HG02610 (cell line): Measurements from ENCODE around the gene GNMT.
"Not testable (repeated sequence)": the region's sequence is repeated elsewhere in the genome, so short reads cannot be mapped to it uniquely, and the experiment has no call there.

Experiments
- ATAC-seq: cut with Tn5 transposase; IDR thresholded peaks from one replicate; pipeline ENCODE4 v1.9.1; 2021; ENCODE audit warnings: mild to moderate bottlenecking, moderate library complexity; ENCODE audit not compliant: unreplicated experiment

The GNMT gene

DNA sequence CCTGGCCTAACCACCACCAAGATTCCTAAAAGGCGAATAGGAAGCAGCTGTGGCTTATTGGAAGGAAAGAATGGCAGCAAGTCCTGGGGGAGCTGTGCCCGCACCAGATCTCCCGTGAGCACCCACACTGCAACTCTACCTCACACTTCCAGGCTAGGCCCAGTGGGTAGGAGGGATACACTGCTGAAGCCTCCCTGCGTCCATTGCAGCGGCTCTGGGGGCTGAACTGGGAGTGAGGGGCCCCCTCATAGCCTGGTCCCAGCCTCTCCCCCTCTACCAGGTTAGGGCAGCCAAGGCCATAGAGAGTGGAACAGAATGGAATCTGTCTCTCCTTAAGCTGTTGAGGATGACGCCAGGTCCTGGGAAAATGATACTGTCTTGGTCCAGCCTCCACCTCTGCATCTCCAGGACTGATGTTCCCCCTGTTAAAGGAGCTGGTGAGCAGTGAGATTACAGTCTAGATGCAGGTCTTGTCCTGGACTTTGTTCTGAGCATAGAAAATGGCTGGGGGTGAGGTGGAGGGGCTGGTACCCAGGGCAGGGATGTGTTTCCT is 20.0 kb upstream of the GNMT start:
- no peak for ATAC-seq

DNA sequence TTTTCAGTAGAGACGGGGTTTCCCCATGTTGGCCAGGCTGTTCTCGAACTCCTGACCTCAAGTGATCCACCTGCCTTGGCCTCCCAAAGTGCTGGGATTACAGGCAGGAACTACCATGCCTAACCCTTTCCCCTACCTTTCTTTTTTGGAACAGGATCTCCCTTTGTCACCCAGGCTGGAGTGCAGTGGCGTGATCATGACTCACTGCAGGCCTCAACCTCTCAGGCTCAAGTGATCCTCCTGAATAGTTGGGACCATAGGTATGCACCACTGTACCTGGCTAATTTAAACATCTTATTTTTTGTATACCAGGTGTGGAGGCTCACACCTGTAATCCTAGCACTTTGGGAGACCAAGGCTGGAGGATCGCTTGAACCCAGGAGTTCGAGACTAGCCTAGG is 19.2 kb upstream of the GNMT start:
- ATAC-seq: not testable (repeated sequence)

DNA sequence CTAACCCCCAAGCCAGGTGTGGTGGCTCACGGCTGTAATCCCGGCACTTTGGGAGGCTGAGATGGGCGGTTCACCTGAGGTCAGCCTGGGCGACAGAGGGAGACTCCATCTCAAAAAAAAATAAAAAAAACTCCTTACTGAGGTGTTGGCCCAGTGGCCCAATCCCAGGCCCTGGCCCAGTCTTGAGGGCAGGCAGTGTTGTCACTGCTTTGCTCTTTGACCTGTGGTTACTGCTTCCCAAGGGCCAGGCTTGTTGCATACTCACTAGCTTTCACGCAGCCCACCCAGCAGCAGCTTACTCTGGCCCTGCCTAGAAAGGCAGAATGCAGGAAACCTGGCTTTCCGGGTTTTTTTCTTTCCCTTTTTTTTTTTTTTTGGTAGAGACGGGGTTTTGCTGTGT is 18.1 kb upstream of the GNMT start:
- ATAC-seq: no peak

DNA sequence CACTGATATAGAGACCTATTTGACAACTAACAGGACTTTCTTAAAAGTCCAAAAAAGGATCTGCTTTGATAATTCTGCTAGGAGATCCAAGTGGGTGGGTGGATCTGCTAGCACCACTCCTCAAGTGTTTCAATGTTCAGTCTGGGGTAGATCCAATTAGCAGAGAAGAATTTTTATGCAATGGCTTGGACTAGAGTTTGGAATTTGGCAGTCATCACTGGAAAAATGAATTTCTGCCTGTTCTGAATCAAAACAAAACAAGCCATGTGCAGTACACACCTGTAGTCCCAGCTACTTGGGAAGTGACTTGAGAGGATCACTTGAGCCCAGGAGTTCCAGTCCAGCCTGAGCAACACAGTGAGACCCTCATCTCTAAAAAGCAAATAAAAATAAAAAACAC is 12.6 kb upstream of the GNMT start:
- no peak for ATAC-seq

DNA sequence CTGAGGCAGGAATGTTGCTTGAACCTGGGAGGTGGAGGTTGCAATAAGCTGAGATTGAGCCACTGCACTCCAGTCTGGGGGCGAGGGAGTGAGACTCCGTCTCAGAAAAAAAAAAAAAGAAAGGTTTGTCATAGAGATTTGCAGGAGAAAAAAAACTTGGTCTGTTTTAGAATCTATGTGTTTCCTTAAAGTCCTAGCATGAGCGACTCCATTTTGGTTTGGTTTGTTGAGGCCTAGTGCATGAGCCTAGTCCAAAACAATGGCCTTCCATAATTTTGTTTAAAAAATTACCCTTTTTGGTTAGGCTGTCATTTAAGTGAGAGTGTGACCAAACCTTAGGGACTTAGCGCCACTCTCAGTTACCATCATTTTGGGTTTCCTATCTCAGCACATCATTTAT is 8.2 kb upstream of the GNMT start:
- ATAC-seq: no peak

DNA sequence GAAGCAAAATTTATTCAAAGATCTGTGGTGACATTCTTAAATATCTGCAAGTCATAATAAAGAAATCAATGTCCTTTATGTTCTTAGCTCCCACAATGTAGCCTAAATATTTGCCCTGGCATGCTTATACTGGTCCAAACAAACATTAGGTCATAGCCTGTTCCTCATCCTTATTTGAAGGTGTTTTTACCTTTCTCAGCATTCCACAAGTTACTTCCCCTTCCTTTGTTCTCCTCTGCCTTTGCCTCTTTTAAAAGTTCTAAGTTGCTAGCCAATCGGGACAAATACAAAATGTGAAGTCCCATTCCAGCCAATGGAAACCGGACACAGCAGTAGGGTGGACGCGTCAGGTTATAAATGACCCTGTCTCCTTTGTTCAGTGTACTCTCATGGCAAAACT is 6.1 kb upstream of the GNMT start:
- not testable (repeated sequence) for ATAC-seq

DNA sequence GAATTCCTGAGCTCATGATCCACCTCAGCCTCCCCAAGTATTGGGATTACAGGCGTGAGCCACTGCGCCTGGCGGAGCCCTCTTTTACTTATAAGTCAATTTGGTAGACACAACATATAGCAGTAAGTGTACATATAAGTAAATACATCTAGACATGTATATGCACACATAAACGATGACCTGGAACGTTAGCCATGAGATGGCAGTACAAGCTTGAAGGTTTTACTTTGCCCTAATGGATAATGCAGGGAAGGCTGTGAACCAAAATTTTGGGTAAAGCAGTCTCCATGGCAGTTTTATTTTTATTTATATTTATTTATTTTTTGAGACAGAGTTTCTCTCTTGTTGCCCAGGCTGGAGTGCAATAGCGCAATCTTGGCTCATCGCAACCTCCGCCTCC is 2.4 kb upstream of the GNMT start:
- no peak for ATAC-seq

DNA sequence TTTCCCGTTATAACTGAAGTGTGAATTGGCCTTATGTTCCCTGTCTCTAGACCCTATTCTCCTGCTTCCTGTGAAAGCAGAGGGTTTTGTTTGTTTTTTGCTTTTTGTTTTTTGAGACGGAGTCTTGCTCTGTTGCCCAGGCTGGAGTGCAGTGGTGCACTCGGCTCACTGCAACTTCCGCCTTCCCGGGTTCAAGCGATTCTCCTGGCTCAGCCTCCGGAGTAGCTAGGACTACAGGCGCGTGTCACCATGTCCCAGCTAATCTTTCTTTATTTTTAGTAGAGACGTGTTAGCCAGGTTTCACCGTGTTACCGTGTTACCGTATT is 674 bp upstream of the GNMT start:
- ATAC-seq: no peak

DNA sequence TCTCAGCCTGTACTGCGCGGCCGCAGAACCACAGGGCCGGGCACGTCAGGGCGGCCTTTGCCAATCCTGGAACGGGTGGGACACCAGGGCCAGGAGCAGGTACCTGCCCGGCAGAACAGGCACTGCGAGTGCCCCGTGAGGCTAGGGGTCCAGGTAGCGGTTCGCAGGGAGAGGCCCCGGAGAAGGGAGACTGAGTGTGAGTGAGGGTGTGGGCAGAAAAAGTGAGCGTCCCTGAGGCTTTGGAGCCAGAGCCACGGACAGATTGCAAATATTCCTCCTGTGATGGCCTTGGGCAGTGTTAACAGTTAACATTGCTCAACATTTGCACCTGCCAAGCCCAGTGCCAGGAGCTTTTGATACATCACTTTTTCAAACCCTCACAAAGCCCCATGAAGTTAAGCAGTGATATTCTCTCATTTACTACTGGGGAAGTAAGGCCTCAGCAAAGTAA is 491 bp downstream of the GNMT start:
- ATAC-seq: no peak

DNA sequence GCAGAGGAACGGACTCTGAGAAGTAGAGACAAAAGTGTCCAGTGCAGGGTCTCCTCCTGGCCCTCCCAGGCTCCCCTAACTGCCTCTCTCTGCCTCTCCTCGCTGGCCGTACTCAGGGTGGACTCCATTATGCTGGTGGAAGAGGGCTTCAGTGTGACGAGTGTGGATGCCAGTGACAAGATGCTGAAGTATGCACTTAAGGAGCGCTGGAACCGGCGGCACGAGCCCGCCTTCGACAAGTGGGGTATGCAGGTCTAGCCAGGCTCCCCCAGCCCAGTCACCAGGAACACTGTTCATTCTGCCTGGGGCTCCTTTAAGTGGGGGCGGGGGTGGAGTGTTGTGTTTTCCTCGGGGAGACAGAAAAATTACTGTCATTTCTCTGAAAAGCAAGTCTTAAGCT is 1.5 kb downstream of the GNMT start:
- no peak for ATAC-seq

DNA sequence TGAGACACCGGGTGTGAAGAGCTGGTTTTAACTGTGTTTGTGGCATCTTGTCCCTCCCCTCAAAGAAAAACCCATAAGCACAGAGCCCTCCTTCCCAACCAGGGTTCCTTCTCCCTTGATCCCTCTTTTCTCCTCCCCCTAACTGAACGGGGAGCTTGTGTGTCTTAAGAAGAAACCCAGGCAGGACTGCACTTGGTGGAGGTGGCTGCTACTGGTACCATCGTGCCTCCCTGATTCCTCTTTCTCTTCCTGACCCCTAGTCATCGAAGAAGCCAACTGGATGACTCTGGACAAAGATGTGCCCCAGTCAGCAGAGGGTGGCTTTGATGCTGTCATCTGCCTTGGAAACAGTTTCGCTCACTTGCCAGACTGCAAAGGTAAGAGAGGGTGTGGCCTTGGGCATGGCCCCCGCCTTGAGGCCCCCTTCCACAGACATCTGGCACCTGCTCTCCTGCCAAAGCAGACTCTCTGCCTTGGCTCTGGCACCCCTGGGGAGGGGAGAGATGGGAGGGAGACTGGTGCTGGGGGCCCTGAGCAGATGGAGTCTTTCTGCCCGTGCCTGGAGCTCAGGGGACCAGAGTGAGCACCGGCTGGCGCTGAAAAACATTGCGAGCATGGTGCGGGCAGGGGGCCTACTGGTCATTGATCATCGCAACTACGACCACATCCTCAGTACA is 2.1 kb downstream of the GNMT start:
- ATAC-seq: no peak

DNA sequence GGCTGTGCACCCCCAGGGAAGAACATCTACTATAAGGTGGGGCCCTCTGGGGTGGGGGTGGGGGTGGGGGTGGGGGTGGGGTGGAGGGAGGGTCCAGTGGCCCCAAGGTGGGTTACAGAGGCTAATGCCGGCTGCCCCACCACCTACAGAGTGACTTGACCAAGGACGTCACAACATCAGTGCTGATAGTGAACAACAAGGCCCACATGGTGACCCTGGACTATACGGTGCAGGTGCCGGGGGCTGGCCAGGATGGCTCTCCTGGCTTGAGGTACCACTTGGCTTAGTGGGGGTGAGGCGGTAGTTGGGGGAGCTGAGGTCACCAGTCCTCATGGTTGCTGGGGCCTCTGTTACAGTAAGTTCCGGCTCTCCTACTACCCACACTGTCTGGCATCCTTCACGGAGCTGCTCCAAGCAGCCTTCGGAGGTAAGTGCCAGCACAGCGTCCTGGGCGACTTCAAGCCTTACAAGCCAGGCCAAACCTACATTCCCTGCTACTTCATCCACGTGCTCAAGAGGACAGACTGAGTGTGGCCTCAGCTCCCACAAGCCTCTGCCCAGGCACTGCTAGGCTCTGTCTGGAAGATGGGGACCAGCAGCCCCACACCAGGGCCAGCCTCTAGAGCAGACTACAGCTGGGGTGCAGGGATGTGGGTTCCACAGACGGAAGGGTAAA is 2.8 kb downstream of the GNMT start:
- ATAC-seq: no peak

DNA sequence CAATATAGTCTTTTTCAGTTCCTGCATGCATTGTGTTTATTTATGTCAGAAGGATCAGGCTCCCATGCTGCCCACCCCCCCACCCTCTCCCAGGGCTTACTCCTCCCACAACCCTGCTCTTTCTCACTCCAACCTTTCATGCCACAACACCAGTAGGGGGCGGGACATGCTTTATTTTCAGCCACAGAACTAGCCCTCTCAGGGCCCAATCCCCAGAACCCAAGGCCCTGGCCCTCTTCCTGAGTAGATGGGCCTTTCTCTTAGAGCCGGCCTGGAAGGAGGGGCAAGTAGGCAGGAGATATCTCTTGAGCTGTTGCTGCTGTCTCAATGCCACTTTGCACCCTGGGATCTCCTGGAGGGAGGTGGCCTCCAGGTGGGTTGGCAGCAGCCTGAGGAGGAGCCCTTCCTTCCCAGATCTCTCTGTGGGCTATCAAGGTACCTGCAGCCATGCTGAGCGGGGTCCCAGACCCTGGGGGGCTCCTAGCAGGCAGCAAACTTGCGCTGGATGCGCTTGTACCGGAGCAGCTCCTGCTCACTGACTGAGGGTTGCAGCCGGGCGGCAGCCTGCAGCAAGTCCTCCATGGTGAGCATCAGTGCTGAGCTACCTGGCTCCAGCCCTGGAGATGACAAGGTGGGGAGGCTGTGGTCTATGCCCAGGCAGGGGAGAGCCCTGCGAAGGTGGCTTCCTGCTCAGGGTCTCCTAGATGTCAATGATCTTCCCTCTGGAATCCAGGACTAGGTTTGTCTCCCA is 3.5 kb downstream of the GNMT start:
- no peak for ATAC-seq

DNA sequence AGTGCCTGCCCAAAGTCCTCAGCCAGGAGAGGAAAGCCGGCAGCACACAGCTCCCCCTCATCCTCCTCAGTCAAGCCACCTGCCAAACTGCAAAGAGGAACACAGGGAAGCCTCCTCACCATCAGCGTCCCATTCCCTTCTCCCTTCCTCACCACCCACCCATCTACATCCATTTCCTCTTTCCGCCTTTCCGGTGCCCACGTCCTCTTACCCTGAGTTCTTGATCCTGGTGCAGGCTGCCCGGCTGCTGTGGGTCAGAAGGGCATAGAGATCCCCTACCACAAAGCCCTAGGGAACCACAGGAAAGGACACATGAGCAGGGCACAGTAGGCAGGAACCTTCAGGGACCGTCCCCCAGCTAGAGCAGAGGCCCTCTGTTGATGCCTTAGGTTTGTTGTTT is 6.0 kb downstream of the GNMT start:
- no peak for ATAC-seq

DNA sequence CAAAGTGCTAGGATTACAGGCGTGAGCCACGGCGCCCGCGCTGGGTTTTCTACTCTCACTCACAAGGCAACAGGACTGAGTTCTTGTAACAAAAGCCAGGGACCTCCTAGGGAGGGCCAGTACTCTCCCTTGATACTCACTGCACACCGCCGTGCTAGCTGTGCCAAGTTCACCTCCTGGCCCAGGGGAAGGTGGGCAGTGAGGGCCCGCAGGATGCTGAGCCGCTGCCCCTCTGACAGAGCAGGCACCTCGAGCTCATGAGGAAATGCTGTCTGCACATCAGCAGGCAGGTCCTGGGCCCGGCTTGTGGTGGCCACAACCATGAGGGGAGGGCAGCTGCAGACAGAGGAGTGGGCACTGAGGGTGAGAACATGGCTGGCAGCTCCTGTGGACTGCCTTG is 6.7 kb downstream of the GNMT start:
- no peak for ATAC-seq

DNA sequence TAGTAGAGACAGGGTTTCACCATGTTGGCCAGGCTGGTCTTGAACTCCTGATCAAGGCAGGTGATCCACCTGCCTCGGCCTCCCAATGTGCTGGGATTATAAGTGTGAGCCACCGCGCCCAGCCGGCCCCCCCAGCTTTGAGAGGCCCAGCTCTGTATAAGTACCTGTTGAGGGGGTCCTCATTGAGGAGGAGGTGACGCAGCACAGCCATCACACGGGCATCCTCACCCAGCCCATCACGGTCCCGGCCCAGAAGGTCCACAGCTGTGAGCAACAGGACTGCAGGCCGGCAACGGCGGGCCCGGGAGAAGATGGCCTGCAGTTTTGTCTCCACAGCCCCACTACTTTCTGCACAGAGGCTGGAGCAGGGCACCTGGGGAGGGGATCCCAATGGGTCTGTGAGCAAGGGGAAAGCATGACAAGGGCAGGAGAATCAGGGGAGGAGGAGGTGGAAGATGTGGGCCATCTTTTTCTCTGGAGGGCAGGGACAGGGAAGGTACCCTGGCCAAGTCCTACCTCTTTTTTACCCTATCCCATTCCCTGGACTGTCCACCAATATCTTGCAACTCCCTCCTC is 7.7 kb downstream of the GNMT start:
- no peak for ATAC-seq

DNA sequence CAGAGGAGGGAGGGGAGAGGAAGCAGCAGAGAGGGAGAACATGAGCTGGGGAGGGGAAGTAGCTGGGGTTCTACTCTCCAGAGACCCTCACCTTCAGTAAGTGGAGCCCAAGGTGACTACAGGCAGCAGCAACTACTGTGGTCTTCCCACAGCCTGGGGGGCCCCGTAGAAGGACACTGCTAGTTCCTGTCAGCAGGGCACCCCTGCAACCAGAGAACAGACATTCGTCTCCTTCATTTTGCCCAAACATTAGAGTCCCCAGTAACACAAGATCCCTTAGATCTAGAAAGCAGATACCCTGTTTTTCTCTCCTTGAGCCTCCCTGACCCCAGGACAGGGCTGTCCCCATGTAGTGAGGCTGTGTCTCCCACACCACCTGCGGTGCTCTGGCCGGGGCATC is 8.2 kb downstream of the GNMT start:
- ATAC-seq: no peak

DNA sequence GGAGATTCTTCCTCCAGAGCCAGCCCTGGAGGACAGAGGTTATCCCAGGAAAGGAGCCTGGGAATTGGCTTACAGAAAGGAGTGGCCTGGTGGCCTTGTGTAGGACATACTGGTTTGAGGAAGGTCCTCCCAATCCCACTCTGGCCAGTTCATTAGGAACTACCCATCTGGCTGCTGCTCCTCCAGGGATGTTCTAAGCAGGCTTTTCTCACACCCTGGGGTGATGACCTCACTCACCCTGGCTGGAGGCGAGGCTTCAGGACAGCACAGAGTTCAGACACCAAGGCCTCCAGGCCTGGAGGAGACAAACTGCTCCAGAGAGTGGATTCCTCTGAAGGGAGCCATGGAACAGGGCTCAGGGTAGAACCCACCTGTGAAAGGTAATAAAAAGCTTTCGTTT is 8.9 kb downstream of the GNMT start:
- ATAC-seq: no peak

DNA sequence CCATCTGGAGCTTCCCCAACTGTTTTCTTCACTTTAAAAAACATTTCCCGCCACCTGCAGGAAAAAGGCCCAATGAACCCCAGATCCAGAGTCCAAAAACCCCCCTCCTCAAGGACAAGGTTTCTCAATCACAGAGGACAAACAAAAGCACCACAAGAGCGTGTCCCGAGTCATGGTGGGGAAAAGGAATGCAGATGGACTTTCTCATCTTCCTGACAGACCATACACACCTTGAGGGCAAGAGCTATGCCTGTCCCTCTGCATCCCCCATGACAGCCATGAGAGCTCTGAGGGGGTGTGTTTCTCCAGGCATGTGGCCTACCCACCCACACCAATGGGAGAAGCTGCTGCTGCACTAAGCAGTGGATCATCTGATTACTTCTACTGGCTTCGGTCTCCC is 9.4 kb downstream of the GNMT start:
- no peak for ATAC-seq

DNA sequence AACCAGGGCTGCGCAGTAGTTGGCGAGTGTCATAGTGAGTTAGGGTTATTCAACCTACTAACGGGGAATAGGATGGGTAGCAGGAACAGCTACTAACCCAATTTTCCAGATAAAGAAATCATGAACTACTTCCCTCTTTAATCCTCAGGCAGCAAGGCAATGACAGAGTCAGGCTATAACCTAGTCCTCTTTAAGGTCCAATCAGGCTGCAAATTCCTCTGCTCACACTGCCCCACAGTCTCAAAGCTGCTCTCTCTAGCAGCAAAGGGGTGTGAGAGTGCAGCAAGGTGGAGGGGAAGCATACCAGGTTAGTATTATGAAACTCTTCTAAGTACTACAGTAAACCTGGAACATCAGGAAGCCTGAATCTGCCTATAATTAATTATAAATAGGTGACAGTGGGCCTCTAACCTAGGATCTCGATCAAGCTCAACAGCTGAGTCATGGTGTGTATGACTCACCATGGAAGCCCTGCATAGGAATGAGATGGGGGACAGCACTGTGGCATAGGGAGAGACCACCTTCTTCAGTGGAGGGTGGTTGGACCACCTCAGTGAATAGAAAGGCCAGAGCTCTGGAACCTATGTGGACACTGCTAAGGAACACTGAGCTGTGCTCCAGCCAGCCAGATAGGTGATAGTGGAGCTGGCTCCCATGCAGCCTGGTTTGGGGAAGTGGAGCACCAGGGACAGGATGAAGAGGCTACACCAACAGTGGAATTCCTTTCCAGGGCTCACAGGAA is 10.5 kb downstream of the GNMT start:
- ATAC-seq: no peak

DNA sequence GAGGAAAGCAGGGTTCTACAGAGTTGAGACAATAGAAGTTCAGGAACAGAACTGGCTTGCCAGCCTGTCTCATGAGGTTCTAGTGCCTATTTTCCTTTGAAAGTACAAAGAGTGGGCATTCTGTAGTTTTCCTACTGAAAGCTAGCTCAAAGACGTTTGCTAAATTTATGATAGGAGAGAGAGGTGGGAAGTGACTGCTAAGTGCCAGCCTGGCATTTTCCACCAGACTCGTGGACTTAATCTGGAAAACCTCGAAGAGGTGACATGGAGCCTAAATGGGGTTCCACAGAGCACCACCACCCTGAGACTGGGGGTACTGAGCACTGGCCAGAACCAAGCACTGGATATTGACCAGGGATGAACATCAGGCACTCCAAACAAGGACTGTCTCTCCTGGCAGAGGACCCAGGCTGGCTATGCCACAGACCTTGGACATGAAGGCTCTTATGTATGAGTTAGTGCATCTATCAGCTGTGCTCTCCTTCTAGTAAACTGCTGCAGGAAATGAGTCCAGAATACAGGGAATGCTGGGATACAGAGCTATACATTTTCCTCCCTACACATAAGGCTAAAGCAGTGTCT is 11.3 kb downstream of the GNMT start:
- no peak for ATAC-seq
